Measurements from ENCODE around the gene CORIN.
A peak's percentile ranks its signal among the peaks of the same experiment; 100 is the strongest.
"Not testable (repeated sequence)": the region's sequence is repeated elsewhere in the genome, so short reads cannot be mapped to it uniquely, and the experiment has no call there.

Gene CORIN

DNA sequence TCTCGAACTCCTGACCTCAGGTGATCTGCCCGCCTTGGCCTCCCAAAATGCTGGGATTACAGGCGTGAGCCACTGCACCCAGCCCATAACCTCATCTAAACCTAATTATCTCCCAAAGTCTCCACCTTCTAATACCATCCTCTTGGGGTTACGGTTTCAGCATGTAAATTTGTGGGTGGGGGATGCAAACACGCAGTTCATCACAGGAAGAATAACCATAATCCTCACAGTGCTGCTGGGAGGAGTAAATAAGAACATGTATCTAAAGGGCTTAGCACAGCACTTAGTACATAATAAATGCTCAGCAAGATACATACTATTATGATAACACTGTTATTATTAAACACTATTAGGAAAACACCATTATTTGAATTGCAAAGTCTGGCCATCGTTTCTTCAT, 116.4 kb downstream of the CORIN start:
- DNase-seq (ENCODE audit: low spot score): no peak

DNA sequence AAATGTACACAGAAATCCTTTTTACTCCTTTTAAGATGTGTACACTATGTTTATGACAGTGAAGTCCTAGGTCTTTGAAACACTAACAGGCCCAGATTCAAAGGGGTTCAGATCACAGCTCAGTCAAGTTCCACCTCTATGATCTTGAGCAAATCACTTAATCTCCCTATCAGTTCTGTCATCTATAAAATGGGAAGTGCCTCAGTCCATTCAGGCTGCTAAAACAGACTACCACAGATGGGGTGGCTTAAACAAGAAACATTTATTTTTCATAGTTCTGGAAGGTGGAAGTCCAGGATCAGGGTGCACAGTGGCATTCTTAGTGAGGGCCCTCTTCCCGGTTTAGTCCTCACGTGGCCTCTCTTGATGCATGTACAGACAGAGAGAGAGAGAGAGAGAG, 117.1 kb downstream of the CORIN start:
- no peak for DNase-seq (ENCODE audit: low spot score)

DNA sequence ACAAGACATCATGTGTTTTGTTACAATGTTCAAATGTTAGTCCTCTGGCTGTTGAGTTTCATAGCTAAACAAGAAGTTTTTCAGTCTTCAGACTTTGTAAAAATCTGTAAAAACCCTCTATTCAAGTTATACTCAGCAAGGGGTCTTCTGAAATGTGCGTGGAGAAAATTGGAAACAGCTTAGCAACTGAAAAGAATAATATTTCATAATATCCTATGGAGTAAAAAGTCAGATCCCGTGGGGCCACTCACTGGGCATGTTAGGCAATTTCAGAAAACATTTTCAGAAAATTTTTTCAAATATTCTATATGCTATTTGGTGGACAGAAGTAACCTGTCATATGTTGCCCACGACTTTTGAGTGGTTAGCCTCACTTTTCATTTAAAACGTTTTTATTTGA, 118.3 kb downstream of the CORIN start:
- DNase-seq (ENCODE audit: low spot score): no peak

DNA sequence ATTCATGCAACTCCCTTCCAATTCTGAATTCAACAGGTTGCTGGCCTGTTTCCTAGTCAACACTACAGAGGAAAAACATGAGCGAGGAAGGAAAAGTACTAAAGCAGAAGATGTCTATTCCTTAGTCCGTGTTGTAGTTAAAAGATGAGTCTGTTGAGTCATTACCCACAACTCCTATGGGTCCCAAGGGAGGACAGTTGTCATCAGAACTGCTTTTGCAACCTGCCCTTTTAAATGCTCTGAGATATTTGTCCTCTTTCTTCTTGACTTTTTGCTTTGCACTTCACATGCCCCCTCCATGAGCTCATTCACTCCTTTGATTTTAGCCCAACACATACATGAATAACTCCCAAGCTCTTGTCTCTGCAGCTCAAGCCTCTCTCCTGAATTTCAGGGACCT, 119.2 kb downstream of the CORIN start:
- DNase-seq (ENCODE audit: low spot score): no peak

DNA sequence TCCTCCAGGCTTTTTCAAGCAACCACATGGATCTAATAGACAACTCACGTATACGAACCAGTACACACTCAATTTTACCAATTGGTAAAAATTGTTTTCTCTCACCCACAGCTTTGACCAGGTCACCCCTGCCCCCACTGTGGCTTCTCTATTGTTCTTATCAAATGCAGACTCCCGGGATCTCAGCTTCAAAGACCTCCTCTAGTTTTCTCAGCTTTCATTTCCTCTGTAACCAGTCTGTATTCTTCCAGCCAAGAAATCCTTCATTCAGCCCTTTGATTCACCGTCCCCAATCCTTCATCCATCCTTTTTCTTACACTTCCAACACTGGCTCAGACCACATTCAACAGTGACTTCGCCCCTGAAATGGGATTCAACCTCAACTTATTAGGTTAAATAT, 120.7 kb downstream of the CORIN start:
- DNase-seq (ENCODE audit: low spot score): no peak

DNA sequence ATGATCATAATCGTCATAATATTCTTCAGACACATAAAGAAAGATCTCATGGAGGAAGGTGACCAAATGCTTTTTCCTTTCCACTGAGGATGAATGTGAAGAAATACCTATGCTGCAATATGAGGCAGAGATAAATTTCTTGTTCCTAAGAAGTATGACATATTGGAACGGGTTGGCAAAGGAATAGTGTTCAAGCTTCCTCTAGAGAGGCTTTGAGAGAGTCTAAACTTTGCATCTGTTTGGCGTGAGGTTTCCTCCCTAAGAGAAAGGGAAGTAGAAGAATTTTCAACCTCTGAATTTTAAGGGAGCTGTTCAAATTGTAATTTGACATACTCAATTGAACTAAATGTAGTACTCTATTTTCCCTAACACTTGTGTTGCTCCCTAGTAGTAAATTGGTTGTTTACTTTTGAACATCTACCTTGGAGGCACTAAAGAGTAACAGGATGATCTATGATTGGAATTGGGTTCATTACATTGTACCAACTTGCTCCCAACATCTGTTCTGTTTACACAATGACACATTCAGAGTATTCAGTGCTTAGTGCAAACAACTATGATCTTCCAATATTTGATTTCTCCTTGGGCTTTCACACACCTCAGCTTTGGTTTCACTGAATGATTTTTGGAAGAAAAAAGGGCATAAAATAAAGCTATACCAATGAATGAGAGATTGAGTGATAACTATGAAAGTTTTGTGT, 122.0 kb downstream of the CORIN start:
- no peak for DNase-seq (ENCODE audit: low spot score)

DNA sequence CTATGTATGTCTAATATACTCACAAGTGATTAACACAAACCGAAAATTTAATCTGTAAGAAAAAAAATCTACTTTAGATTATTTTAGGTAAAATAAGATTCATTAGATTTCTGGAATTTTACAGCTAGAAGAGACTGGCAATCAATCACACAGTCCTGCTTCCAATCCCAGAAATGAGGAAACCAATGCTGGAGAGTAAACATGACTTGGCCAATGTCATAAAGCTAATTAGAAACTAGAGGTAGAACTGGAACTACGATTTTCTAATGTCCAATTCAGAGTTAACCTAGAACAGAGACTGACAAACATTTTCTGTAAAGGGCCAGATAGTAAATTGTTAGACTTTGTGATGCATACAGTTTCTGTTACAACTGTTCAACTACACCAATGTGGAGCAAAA, 123.6 kb downstream of the CORIN start:
- no peak for DNase-seq (ENCODE audit: low spot score)

DNA sequence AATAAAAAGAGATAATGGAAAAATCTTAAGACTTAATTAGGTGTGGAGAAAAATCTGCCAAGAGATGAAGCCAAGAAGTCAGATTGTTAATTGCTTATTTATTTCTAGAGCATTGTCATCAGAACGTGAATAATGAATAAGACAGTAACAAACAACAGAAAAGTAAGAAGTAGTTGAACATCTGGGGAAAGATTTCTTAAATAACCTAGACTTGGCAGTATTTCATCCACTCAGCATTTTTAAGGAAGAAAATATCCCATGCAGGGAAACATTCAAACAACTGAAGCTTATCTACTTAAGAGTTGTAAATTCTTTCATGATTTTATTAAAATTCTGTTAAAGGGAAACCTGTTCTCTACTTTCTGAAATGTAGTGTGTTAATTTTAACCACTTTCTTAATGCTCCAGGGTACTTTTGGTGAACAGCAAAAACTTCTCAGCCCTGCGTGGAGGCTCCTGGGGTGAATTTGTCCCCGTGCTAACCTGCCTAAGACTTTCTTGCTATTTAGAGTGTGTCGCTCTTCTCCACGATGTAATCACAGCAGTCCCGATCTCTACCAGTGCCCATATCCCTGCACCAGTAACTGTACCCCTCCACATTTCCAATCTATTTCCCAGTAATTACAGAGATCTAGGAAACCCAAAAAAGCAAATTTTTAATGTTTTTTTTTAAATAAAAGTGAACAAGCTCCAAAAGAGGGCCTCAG, 124.6 kb downstream of the CORIN start:
- DNase-seq (ENCODE audit: low spot score): no peak

DNA sequence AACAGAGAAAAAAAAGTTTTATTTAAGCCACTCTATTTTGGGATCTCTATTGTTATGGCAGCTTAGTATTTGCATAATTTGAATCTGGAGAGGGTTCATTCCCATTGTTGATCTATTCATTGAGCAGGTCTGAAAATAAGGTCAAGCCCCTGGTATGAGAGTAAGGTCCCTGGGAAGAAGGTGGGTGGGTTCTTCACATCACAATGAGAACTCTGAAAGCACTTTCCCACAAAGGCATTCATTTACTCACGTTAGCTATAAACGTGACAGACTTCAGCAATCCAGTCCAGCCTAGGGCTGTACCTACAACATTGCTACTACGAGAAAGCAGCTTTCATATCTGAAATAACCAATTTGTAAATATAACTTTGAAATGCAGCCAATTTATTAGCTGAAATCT, 126.2 kb downstream of the CORIN start:
- no peak for DNase-seq (ENCODE audit: low spot score)

DNA sequence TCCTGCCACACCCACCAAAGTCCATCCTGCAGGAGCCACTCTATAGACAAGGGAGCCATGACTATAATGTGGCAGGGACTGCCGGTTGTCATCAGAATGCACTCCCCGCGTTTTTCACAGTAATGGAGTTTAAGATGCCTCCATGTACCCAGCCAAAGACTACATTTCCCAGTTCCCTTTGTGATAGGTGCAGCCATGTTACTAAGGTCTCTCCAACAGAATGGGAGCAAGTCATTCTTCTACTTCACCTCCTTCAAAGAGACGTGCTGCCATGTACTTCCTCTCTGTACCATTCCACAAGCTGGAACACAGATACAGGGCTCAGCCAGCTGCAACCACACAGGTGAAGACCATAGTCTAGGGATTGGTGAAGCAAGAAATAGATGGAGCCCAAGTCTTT, 126.7 kb downstream of the CORIN start:
- DNase-seq (ENCODE audit: low spot score): no peak

DNA sequence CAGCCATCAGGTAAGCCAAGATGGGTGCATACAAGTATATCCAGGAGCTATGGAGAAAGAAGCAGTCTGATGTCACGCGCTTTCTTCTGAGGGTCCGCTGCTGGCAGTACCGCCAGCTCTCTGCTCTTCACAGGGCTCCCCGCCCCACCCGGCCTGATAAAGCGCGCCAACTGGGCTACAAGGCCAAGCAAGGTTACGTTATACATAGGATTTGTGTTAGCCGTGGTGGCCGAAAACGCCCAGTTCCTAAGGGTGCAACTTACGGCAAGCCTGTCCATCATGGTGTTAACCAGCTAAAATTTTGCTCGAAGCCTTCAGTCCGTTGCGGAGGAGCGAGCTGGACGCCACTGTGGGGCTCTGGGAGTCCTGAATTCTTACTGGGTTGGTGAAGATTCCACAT, 131.5 kb downstream of the CORIN start:
- not testable (repeated sequence) for DNase-seq (ENCODE audit: low spot score)

DNA sequence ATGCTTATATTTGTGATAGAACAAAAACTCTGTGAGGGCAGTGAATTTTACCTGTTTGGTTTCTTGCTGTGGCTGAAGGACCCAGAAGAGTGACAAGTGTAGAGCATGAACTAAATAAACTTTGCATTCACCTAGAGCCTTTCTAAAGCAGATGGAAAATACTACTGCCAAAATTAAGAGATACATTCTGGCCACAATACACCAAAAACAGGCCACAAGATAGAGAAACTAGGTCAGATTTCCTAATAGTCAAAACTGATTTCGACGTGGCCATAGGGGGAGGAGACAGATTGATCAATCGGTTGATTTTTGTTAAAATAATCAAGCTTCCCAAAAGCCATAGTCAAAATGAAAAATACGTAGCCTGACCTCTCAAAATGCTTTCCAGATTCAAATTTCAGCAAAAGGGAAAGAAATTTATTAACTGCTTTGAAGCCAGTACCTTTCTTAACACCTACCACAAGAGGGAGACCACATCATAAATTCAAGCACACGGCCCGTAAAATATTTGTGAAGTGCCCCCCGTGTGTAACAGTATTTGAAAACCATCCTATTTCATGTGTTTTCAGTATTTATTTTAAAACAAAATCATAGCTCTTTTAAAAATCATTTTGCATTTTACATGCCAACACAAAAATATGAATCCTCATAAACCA, 132.4 kb downstream of the CORIN start:
- DNase-seq (ENCODE audit: low spot score): no peak

DNA sequence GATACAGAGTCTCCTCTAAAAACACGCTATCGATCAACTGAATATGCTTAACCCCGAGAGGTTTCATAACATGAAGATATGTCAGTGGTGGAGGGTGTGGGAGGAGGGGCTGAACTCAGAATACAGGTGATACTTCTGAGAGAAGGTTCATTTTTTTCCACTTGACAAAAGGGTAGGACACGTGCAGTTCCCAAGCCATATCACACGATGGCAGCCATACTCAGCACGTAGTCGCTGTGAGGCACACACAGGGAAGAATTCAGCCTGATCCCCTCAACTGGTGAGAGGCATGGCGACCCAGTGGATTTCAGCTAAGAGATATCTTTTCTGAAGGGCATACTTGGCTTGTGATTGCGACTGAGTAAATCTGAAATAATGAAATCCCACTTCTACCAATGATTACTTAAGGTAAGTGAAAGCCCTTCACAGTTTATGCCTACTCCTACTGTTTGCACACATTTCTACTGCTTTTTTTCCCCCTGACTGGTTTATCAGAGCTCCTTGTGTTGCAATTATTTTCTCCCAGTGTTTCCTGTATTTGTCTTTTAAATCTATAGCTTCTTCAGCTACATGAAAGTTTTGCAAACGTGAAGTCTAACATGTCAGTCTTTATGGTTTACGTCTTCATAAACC, 133.1 kb downstream of the CORIN start:
- DNase-seq (ENCODE audit: low spot score): peak; percentile 69

DNA sequence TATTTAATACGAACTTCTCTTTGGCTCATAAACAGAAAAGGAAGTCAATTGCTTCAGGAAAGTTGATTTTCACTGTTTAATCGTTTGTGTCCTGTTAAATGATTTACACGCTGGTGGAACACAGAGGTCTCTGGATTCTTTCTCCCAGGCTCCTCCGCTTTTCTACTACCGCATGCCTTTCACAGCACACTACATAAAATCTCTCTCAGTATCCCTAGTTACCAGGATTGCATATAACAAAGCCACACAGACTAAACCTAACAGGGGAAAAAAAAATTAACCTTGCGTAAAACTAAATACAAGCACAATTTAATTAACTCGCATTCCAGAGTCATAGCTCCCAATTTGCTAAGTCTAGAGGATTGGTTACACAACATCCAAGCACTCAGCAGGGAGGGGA, 133.9 kb downstream of the CORIN start:
- DNase-seq (ENCODE audit: low spot score): no peak

DNA sequence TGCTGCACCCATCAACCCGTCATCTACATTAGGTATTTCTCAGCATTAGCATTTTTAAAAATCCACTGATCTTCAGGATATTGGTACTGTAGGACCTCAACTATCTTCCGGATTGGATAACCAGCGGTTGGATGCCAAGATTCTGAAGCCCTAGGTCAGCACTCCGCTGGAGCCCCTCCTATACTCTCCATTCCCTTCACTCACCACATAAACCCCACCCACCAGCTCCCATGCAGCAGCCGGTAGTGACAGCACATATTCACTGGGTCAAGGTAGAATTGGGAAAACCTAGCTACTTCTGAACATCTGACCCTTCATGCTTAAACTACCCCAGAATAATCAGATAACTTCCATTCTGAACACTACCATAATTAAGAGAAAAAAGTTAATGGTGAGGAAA, 134.9 kb downstream of the CORIN start:
- no peak for DNase-seq (ENCODE audit: low spot score)

DNA sequence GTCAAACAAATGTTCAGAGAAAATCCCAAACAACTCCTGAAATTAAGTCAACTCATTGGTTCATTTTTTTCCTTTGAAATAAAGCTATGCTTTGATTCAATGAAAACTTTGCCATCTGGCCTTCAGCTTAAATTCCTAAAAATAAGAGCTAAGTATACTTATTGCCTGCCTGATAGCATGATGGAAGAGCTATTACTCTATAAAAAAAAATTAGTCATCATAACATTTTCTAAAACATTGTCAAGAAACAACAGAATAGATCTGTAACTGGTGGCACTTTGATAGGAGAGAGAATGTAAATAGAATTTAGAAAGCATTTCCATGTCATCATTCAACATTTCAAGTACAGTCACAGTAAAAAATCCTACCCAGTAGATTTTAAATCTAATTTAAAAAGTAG, 136.6 kb downstream of the CORIN start:
- no peak for DNase-seq (ENCODE audit: low spot score)

DNA sequence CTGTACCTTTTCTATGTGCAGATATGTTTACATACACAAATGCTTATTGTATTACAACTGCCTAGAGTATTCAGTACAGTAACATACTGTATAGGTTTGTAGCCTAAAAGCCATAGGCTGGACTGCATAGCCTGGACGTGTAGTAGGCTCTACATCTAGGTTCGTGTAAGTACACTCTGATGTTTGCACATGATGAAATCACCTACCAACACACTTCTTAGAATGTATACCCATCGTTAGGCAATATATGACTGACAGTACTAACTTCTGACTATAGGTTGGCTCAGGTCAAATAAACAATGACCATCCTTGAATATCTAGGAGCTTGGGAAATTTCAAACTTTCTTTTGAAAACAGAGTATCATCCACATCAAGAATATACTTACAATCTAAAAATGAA, 139.0 kb downstream of the CORIN start:
- DNase-seq (ENCODE audit: low spot score): no peak

DNA sequence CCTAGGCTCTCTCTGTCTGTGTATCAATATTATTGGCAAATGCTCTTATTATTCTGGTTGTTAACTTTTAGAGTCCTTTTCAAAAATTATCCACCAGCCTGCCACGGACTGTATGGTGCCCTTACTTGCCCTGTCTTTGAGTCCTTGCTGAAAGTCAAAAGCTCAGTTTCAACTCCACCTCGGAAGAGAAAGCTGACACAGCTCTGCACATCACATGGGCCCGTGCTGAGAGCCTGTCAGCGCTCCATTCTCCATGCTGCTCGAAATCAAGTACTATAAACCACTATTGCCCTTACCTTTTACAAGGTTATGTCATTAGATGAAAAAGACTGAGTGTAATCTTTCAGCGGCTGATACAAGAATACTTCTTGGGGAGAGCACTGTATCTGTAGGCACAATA, 141.0 kb downstream of the CORIN start:
- DNase-seq (ENCODE audit: low spot score): no peak

DNA sequence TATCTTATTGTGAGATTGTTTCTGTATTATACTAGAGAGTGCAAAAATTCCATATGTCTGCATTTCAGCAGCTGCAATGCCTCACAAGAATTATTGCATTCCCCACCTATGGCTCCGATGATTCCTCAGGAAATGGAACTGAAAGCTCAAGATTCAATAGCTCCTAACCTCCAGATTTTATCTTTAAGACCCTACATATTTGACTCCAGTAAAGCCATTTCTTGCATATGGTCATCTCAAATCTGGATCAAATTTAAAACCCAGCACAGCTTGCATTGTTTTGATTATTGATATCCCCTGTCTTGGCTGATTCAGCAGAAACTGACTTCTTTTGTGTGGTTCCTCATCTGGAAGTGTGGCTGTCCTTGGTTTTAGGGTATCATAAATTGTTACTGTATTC, 142.6 kb downstream of the CORIN start:
- no peak for DNase-seq (ENCODE audit: low spot score)

DNA sequence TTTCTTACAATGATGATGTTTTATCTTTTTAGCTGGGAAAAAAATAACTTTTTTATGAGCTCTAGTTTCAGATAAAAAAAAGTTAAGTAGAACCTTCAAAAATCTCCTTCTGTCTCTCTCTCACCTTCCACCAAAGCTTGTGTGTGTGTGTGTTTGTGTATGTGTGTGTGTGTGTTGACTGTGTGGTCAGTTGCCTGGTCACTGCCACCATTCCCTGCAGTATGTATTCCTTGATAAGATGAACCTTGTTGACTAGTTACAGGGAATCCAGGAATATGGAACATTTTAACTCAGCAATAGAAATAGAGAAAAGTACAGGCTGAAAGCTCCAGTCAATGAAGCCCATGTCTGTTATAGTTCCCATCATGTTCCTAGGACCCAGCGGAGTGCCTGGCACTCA, 143.5 kb downstream of the CORIN start:
- no peak for DNase-seq (ENCODE audit: low spot score)

DNA sequence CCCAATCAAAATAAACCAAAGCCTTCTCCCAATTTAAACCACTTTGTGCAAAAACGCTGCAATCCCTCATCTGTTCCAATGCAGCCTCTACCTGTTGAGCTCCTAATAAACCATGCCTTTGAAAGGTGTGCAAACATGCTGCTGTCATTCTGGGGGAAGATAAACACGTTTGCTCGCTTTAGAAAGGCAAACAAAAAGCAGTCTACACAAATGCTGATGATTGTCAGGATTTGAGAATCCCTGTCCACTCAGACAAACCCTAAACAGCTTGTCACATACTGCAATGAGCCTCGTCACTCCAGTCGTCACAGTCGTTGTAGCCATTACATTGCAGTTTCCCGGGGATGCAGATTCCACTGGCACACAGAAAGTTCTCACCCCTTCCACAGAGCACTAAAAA, 145.2 kb downstream of the CORIN start:
- DNase-seq (ENCODE audit: low spot score): no peak

DNA sequence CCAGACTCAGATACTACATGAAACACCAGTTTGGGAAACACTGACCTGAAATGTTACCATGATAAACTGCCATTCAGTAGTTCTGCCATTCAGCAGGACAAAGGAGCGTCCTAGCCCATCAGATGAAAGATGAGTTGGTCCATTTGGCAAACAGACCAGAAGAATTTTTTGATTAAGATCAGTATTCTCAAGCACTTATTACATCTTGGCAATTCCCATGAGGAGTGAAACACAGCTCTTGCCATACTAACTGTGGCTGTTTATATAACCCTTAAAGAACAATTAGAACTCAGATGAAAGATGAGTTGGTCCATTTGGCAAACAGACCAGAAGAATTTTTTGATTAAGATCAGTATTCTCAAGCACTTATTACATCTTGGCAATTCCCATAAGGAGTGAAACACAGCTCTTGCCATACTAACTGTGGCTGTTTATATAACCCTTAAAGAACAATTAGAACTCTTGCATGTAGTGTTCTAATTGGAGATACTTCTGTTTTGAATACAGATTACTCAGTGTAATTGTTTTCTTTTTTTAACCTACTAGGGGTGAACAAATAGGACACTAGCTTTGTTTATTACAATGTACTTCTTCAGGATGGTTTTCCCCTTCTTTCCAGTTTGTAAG, 146.0 kb downstream of the CORIN start:
- not testable (repeated sequence) for DNase-seq (ENCODE audit: low spot score)

DNA sequence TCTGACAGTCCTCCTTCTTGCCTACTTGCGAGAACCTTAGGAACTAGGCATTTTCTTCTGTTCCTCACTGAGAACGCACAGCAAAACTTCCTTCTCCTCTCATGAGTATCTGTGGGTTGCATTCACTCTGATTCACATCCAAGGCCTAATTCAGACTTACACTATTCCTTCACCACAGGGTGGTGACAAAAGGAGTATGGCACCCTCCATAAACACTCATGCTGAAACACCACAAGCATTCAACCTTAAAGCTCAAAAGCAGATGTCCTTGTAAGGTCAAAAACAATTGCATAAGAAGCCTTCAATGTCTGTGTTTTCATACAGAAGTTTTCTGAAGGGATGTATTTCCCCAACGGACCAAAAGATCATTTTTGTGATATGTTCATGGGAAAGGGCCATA, 147.3 kb downstream of the CORIN start:
- no peak for DNase-seq (ENCODE audit: low spot score)
